ENCODE measurements around the gene OTUD4.

The OTUD4 gene

GRCh38 chr4:145161549-145161948 lies 18.8 kb downstream of the OTUD4 start:
- Histone ChIP-seq H3K27me3 (ENCODE audit: insufficient read depth, low read length) (no peaks in the 10 kb centered on the region), H3K27ac (ENCODE audit: low read depth, low read length, poor library complexity, severe bottlenecking) (no peak overlapping the region), H3K4me3 (ENCODE audit: low read depth, low read length, poor library complexity, severe bottlenecking) (no peak overlapping the region), H3K9me2 (ENCODE audit: low read depth, low read length) (no peaks in the 10 kb centered on the region), H2AFZ (ENCODE audit: low read length) (no peak overlapping the region), H3K36me3 (ENCODE audit: insufficient read depth, low read length) (peaks cover 88% of the 10 kb centered on the region), H3K9me3 (ENCODE audit: low read length) (no peaks in the 10 kb centered on the region), H4K20me1 (ENCODE audit: insufficient read depth, low read length) (no peaks in the 10 kb centered on the region), H3F3A (ENCODE audit: insufficient read depth, low read length) (no peaks in the 10 kb centered on the region), H3K9ac (ENCODE audit: low read length) (no peak overlapping the region), H3K4me2 (ENCODE audit: low read length) (no peak overlapping the region), H3K79me2 (ENCODE audit: insufficient read depth, low read length) (0 out of 2 replicates have a peak, but pooled peaks cover 3% of the 10 kb centered on the region), H3K4me1 (ENCODE audit: insufficient read depth, low read length, severe bottlenecking) (no peaks in the 10 kb centered on the region)
- no peak for TF ChIP-seq EZH2 (IDR thresholded peaks at IDR 0.05; ENCODE audit: borderline replicate concordance, low read length)
- no peak for TF ChIP-seq CTCF (IDR thresholded peaks at IDR 0.05; ENCODE audit: low read length)

- TF ChIP-seq CTCF (IDR thresholded peaks at IDR 0.05; ENCODE audit: low read length) (no peak), EZH2 (IDR thresholded peaks at IDR 0.05; ENCODE audit: borderline replicate concordance, low read length) (no peak)
- peaks cover 94% of the 10 kb centered on the region for H3K36me3 ChIP-seq (ENCODE audit: insufficient read depth, low read length)
- no peaks in the 10 kb centered on the region for H3K27me3 ChIP-seq (ENCODE audit: insufficient read depth, low read length)
- H3K79me2 ChIP-seq (ENCODE audit: insufficient read depth, low read length) = 0 out of 2 replicates have a peak, but pooled peaks cover 3% of the 10 kb centered on the region
- no peak overlapping the region for H3K27ac ChIP-seq (ENCODE audit: low read depth, low read length, poor library complexity, severe bottlenecking)
- no peaks in the 10 kb centered on the region for H3K9me2 ChIP-seq (ENCODE audit: low read depth, low read length)
- H3K4me3 ChIP-seq (ENCODE audit: low read depth, low read length, poor library complexity, severe bottlenecking) = no peak overlapping the region
- H3F3A ChIP-seq (ENCODE audit: insufficient read depth, low read length) = 0 out of 2 replicates have a peak, but pooled peaks cover 4% of the 10 kb centered on the region
- H2AFZ ChIP-seq (ENCODE audit: low read length) = no peak overlapping the region
- no peak overlapping the region for H3K4me2 ChIP-seq (ENCODE audit: low read length)
- no peaks in the 10 kb centered on the region for H3K4me1 ChIP-seq (ENCODE audit: insufficient read depth, low read length, severe bottlenecking)
- H3K9me3 ChIP-seq (ENCODE audit: low read length) = no peaks in the 10 kb centered on the region
- H4K20me1 ChIP-seq (ENCODE audit: insufficient read depth, low read length) = no peaks in the 10 kb centered on the region
- no peak overlapping the region for H3K9ac ChIP-seq (ENCODE audit: low read length)
These were observed 23.4 kb downstream of the OTUD4 start for GRCh38 chr4:145156986-145157385.

GRCh38 chr4:145155268-145155870 lies 25.0 kb downstream of the OTUD4 start:
- Histone ChIP-seq H3K36me3 (ENCODE audit: insufficient read depth, low read length) (peaks cover 93% of the 10 kb centered on the region), H3F3A (ENCODE audit: insufficient read depth, low read length) (0 out of 2 replicates have a peak, but pooled peaks cover 4% of the 10 kb centered on the region), H3K79me2 (ENCODE audit: insufficient read depth, low read length) (0 out of 2 replicates have a peak, but pooled peaks cover 3% of the 10 kb centered on the region), H3K27ac (ENCODE audit: low read depth, low read length, poor library complexity, severe bottlenecking) (no peak overlapping the region), H4K20me1 (ENCODE audit: insufficient read depth, low read length) (no peaks in the 10 kb centered on the region), H3K9me3 (ENCODE audit: low read length) (no peaks in the 10 kb centered on the region), H3K9me2 (ENCODE audit: low read depth, low read length) (no peaks in the 10 kb centered on the region), H3K4me1 (ENCODE audit: insufficient read depth, low read length, severe bottlenecking) (no peaks in the 10 kb centered on the region), H3K27me3 (ENCODE audit: insufficient read depth, low read length) (no peaks in the 10 kb centered on the region), H3K4me2 (ENCODE audit: low read length) (no peak overlapping the region), H2AFZ (ENCODE audit: low read length) (no peak overlapping the region), H3K4me3 (ENCODE audit: low read depth, low read length, poor library complexity, severe bottlenecking) (no peak overlapping the region), H3K9ac (ENCODE audit: low read length) (no peak overlapping the region)
- TF ChIP-seq CTCF (IDR thresholded peaks at IDR 0.05; ENCODE audit: low read length) (no peak), EZH2 (IDR thresholded peaks at IDR 0.05; ENCODE audit: borderline replicate concordance, low read length) (no peak)
